Activated CD4-positive, CD25-positive, alpha-beta regulatory T cell treated with anti-CD3 and anti-CD28 coated beads, Interleukin-2, amount 50 U/mL, for 24 hours (primary cell): ENCODE results near the gene PDS5A.
"Not testable (repeated sequence)": the region's sequence is repeated elsewhere in the genome, so short reads cannot be mapped to it uniquely, and the experiment has no call there.

Experiments
- ATAC-seq, 2 donors: fragments of 150-1000 bp; cut with Tn5 transposase; one replicate each; pipeline ENCODE4 v1.10.0; 2021; ENCODE audit warnings: mild to moderate bottlenecking in 1 of 2, moderate library complexity in 1 of 2

Gene PDS5A

GRCh38 chr4:39893693-39894072 is 84.0 kb downstream of the PDS5A start:
- no peak for ATAC-seq

DNA sequence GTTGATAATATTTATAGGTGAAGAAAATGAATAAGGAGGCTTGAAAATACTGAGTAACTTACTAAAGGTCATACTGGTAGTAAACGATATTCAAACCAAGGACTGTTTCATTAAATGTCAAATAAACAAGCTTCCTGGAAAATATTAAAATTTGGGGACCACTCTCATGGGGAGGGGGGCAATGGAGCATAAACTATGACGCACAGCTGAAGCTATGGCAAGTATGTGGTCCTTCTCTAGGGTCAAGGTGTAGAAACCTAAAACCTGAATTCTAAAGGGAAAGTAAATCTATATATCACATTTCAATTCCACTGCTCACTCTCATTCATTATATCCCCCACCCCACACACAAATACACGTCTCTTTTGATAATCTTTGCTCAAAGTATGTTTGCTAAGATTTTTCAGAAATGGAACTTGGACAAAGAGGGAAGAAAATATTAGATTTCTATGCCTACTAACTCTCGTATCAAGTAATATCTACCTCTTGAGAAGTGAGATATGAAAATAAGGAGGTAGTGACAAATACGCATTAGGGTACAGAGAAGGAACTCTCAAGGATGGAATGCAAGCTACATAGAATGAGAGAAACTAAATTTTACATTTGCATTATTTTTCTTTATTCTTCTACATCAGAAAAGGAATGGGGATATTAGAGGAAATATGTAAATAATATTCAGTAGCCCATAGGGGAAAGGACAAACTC is 84.6 kb downstream of the PDS5A start:
- ATAC-seq, result no peak

DNA sequence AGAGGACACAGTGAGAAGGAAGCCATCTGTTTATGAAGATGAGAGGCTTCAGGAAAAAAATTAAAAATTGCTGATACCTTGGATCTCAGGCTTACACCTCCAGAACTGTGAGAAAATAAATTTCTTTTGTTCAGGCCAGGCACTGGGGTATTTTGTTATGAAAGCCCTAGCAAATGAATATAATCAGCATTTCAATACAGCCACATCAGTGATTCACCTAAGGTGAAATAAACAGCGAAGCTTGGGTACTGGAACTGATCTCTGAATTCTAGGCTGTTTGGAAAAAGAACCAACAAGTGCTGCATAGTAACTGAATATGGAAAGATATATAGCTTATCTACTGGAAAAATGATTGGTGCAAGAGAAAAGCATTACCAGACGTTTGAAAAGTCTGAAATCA is 88.5 kb downstream of the PDS5A start:
- ATAC-seq, result no peak

- no peak for ATAC-seq
These were observed 89.2 kb downstream of the PDS5A start for GRCh38 chr4:39888541-39888940.

DNA sequence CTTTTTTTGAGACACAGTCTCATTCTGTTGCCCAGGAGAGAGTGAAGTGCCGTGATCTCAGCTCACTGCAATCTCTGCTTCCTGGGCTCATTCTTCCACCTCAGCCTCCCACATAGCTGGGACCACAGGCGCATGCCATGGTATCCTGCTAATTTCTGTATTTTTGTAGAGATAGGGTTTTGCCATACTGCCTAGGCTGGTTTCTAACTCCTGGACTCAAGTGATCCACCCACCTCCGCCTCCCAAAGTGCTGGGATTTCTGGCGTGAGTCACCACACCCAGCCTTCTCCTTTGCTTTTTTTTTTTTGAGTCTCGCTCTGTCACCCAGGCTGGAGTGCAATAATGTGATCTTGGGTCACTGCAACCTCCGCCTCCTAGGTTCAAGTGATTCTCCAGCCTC is 94.1 kb downstream of the PDS5A start:
- ATAC-seq, result no peak

GRCh38 chr4:39881789-39882188 is 95.9 kb downstream of the PDS5A start:
- no peak for ATAC-seq

DNA sequence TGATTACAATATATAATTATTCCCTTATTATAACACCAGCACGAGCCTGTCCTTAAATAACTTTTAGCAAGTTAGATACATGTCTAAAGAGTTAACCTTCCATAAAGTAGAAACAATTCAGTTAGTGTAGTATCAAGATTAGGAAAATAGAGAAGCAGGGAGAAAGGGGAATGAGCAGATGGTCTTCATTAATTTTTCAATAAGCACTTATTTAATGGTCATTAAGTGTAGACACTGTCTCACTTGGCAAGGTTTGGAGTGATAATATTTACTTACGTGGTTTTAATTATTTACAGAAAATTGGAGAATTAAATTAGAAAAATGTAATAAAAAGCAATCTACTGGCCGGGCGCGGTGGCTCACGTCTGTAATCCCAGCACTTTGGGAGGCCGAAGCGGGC is 99.7 kb downstream of the PDS5A start:
- no peak for ATAC-seq

GRCh38 chr4:39873823-39874222 is 103.9 kb downstream of the PDS5A start:
- ATAC-seq, result no peak

- no peak for ATAC-seq
These were observed 112.4 kb downstream of the PDS5A start for GRCh38 chr4:39865280-39865679.

- no peak for ATAC-seq
These were observed 113.3 kb downstream of the PDS5A start for GRCh38 chr4:39864391-39864790.

- no peak for ATAC-seq
These were observed 116.9 kb downstream of the PDS5A start for GRCh38 chr4:39860804-39861203.

GRCh38 chr4:39855909-39856512 is 121.7 kb downstream of the PDS5A start:
- ATAC-seq, result no peak

DNA sequence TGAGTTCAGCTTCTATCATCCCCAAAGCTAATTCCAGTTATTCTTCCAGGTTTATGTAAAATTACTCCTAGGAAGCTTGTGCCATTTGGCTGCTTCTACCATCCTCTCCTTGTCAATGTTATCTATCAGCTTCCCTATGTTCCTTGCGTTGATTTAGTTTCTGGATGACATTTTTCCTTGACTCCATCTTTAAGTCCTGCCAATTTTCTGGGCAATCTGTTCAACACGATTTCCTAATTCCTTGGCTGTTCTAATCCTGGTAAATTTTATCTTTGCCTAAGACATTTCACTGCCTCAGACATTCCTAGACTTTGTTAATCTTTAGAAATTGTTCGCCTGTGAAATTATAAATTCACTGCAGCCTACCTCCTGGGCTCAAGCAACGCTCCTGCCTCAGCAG is 125.1 kb downstream of the PDS5A start:
- ATAC-seq, result no peak

- ATAC-seq, result no peak
These were observed 127.0 kb downstream of the PDS5A start for GRCh38 chr4:39850727-39851126.

DNA sequence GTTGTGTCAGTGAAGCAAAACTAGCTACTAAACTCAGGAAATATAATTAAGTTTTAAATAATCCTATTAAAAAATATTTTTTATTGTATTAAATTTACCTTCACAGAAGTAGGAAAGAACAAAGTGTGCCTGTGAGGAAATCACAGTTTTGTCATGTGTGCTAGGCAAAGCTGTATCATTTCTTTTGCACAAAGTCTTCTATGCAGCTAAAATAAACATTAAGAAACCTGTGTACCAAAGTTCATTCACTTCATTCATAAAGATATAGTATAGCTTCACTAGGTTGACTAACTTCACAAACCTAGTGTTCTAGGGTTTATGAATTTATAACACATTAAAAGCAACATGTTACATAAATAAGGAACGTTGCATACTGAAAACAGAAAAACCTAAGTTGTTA is 131.0 kb downstream of the PDS5A start:
- no peak for ATAC-seq

- ATAC-seq, result no peak
These were observed 131.6 kb downstream of the PDS5A start for GRCh38 chr4:39846120-39846519.

- no peak for ATAC-seq
These were observed 135.8 kb downstream of the PDS5A start for GRCh38 chr4:39841894-39842293.

GRCh38 chr4:39840516-39840915 is 137.2 kb downstream of the PDS5A start:
- ATAC-seq, result not testable (repeated sequence)

GRCh38 chr4:39840027-39840426 is 137.7 kb downstream of the PDS5A start:
- ATAC-seq, result no peak

DNA sequence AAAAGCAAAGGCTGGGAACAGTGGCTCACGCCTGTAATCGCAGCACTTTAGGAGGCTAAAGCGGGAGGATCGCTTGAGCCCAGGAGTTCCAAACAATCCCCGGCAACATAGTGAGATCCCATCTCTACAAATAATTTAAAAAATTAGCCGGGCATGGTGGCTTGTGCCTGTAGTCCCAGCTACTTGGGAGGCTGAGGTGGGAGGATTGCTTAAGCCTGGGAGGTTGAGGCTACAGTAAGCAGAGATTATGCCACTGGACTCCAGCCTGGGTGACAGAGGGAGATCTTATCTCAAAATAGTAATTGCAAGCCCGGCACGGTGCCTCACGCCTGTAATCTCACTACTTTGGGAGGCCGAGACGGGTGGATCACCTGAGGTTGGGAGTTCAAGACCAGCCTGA is 139.3 kb downstream of the PDS5A start:
- ATAC-seq, result not testable (repeated sequence)

DNA sequence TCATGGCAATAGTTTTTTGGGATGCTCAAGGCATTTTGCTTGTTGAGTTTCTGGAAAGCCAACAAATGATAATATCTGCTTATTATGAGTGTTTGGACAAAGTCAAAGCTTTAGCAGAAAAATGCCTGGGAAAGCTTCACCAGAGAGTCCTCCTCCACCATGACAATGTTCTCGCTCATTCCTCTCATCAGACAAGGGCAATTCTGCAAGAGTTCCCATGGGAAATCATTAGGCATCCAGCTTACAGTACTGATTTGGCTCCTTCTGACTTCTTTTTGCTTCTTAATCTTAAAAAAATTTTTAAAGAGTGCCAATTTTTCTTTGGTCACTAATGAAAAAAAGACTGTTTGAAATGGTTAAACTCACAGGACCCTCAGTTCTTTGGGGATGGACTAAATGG is 143.4 kb downstream of the PDS5A start:
- no peak for ATAC-seq

- no peak for ATAC-seq
These were observed 151.9 kb downstream of the PDS5A start for GRCh38 chr4:39825741-39826231.

- no peak for ATAC-seq
These were observed 152.6 kb downstream of the PDS5A start for GRCh38 chr4:39825090-39825489.

GRCh38 chr4:39823191-39823590 is 154.5 kb downstream of the PDS5A start:
- no peak for ATAC-seq

GRCh38 chr4:39822662-39823061 is 155.0 kb downstream of the PDS5A start:
- no peak for ATAC-seq
